ENCODE results near the gene KCNQ1. TPM values are rescaled to one million over a fixed set of nuclear protein-coding genes. Genes with fewer than 3 reads are reported as not detected.

KCNQ1 gene
- total RNA-seq, 4 donors from 2014 or later, result 0.89 to 2.2 (median 1.3) TPM

- DNase-seq (ENCODE audit: low spot score in 2 of 2), result no peak
- 78% methylated on average over 3 of the region's 6 CpGs for WGBS
- Histone ChIP-seq H3K36me3 (no peaks in the 10 kb centered on the region), H3K9me3 (peaks cover 9% of the 10 kb centered on the region), H3K27me3 (peaks cover 4% of the 10 kb centered on the region), H3K4me1 (peaks cover 15% of the 10 kb centered on the region), H3K4me3 (no peak overlapping the region), H3K27ac (no peak overlapping the region)
- TF ChIP-seq CTCF (IDR thresholded peaks at IDR 0.05), result no peak
- no peak for TF ChIP-seq EP300 (IDR thresholded peaks at IDR 0.05)
- no peak for TF ChIP-seq POLR2A (IDR thresholded peaks at IDR 0.05)
- TF ChIP-seq POLR2AphosphoS5 (IDR thresholded peaks at IDR 0.05), result no peak
These were observed 372.6 kb downstream of the KCNQ1 start for GRCh38 chr11:2817431-2817830.

GRCh38 chr11:2818021-2818420, 373.2 kb downstream of the KCNQ1 start:
- Histone ChIP-seq H3K4me3 (no peak overlapping the region), H3K9me3 (peaks cover 9% of the 10 kb centered on the region), H3K27me3 (no peaks in the 10 kb centered on the region), H3K4me1 (peaks cover 10% of the 10 kb centered on the region), H3K36me3 (no peaks in the 10 kb centered on the region), H3K27ac (no peak overlapping the region)
- TF ChIP-seq POLR2AphosphoS5 (IDR thresholded peaks at IDR 0.05) (no peak), POLR2A (IDR thresholded peaks at IDR 0.05) (no peak), EP300 (IDR thresholded peaks at IDR 0.05) (no peak), CTCF (IDR thresholded peaks at IDR 0.05) (no peak)
- 94% methylated on average over 5 of the region's 6 CpGs for WGBS
- DNase-seq (ENCODE audit: low spot score in 2 of 2), result no peak

- Histone ChIP-seq H3K36me3 (no peaks in the 10 kb centered on the region), H3K4me1 (peaks cover 10% of the 10 kb centered on the region), H3K4me3 (no peak overlapping the region), H3K9me3 (peaks cover 9% of the 10 kb centered on the region), H3K27me3 (no peaks in the 10 kb centered on the region), H3K27ac (no peak overlapping the region)
- 74% methylated on average over 3 of the region's 5 CpGs for WGBS
- DNase-seq (ENCODE audit: low spot score in 2 of 2), result no peak
- TF ChIP-seq CTCF (IDR thresholded peaks at IDR 0.05) (no peak), EP300 (IDR thresholded peaks at IDR 0.05) (no peak), POLR2AphosphoS5 (IDR thresholded peaks at IDR 0.05) (no peak), POLR2A (IDR thresholded peaks at IDR 0.05) (no peak)
These were observed 373.7 kb downstream of the KCNQ1 start for GRCh38 chr11:2818503-2818902.

GRCh38 chr11:2819316-2819715, 374.5 kb downstream of the KCNQ1 start:
- Histone ChIP-seq H3K27ac (no peak overlapping the region), H3K27me3 (no peaks in the 10 kb centered on the region), H3K4me3 (no peak overlapping the region), H3K4me1 (peaks cover 10% of the 10 kb centered on the region), H3K9me3 (peaks cover 9% of the 10 kb centered on the region), H3K36me3 (no peaks in the 10 kb centered on the region)
- no peak for DNase-seq (ENCODE audit: low spot score in 2 of 2)
- WGBS, result 100% methylated on average over 3 of the region's 3 CpGs
- TF ChIP-seq POLR2A (IDR thresholded peaks at IDR 0.05) (no peak), POLR2AphosphoS5 (IDR thresholded peaks at IDR 0.05) (no peak), EP300 (IDR thresholded peaks at IDR 0.05) (no peak), CTCF (IDR thresholded peaks at IDR 0.05) (no peak)

GRCh38 chr11:2820976-2821375, 376.2 kb downstream of the KCNQ1 start:
- Histone ChIP-seq H3K27me3 (no peaks in the 10 kb centered on the region), H3K9me3 (peaks cover 7% of the 10 kb centered on the region), H3K36me3 (no peaks in the 10 kb centered on the region), H3K27ac (no peak overlapping the region), H3K4me1 (peaks cover 26% of the 10 kb centered on the region), H3K4me3 (no peak overlapping the region)
- 93% methylated on average over 14 of the region's 16 CpGs for WGBS
- TF ChIP-seq POLR2AphosphoS5 (IDR thresholded peaks at IDR 0.05), result no peak
- no peak for TF ChIP-seq EP300 (IDR thresholded peaks at IDR 0.05)
- no peak for TF ChIP-seq POLR2A (IDR thresholded peaks at IDR 0.05)
- no peak for TF ChIP-seq CTCF (IDR thresholded peaks at IDR 0.05)
- no peak for DNase-seq (ENCODE audit: low spot score in 2 of 2)
